Adrenal gland (tissue), 5 donors: ENCODE results near the gene AGAP1.

Experiments
- CTCF ChIP-seq, 6 experiments: fragments of 450-650 bp in 4 of 6; fragments of 200-600 bp in 2 of 6; sonication (generic) in 1 of 6; IDR thresholded peaks; 1 replicate in 5 of 6; 2 replicates in 1 of 6; pipeline versions ENCODE4 v1.5.1 to v1.8.0; 2016 to 2021; ENCODE audit warnings: antibody characterized with exemption in 6 of 6, mild to moderate bottlenecking in 2 of 6, moderate library complexity in 1 of 6
- POLR2A ChIP-seq, 2 donors: fragments of 450-650 bp; IDR thresholded peaks; one replicate each; pipeline ENCODE4 v1.6.1; 2017; ENCODE audit warnings: antibody characterized with exemption in 2 of 2, mild to moderate bottlenecking in 2 of 2, moderate library complexity in 1 of 2
- donor health status: DM: no; HTN: no; CAD: no.

- TF ChIP-seq CTCF (IDR thresholded peaks at IDR 0.05), result no peak
- no peak for TF ChIP-seq POLR2A (IDR thresholded peaks at IDR 0.05)
These were observed 83.8 kb downstream of the AGAP1 start for GRCh38 chr2:235577404-235578330.
